Esophagus mucosa (tissue), 1 donor: ENCODE measurements around the gene LINGO4. TPM values are rescaled to one million over a fixed set of nuclear protein-coding genes. Genes with fewer than 3 reads are reported as not detected.

Source experiments
- ATAC-seq: fragments of 200-7000 bp; cut with Tn5 transposase; one replicate; pipeline ENCODE4 v1.9.1; 2020
- total RNA-seq: library from RNA; stranded (reverse); gene quantifications from one replicate; pipeline ENCODE4 v1.2.4, GENCODE V29; 2023
- donor health status: DM: yes; HTN: yes; CAD: no.

LINGO4 gene
- total RNA-seq, result not detected

- ATAC-seq, result no peak
Measured at GRCh38 chr1:151805066-151805820, at the start of gene LINGO4. Gene LINGO4, minus strand, starts transcription at chr1:151805419. Its CDS starts 2,715 bp downstream, at chr1:151802704.

- ATAC-seq, result no peak
Measured at GRCh38 chr1:151854658-151855057, 49.4 kb upstream of the LINGO4 start.

GRCh38 chr1:151853411-151853943 is 48.3 kb upstream of the LINGO4 start, which contains the start of gene THEM5:
Gene THEM5, minus strand, starts transcription at chr1:151853712. Its CDS starts 147 bp downstream, at chr1:151853565.
- ATAC-seq, result peak; percentile 42

GRCh38 chr1:151852733-151853132 is 47.5 kb upstream of the LINGO4 start:
- ATAC-seq, result peak; percentile 4

GRCh38 chr1:151851886-151852285 is 46.7 kb upstream of the LINGO4 start:
- peak; percentile 9 for ATAC-seq

- ATAC-seq, result no peak
Measured at GRCh38 chr1:151849871-151850270, 44.7 kb upstream of the LINGO4 start.

- no peak for ATAC-seq
Measured at GRCh38 chr1:151849126-151849525, 43.9 kb upstream of the LINGO4 start.

GRCh38 chr1:151847867-151848596 is 42.8 kb upstream of the LINGO4 start:
- ATAC-seq, result no peak

GRCh38 chr1:151846686-151847237 is 41.5 kb upstream of the LINGO4 start:
- ATAC-seq, result no peak

GRCh38 chr1:151846062-151846568 is 40.9 kb upstream of the LINGO4 start:
- ATAC-seq, result peak; percentile 75

GRCh38 chr1:151843398-151843797 is 38.2 kb upstream of the LINGO4 start:
- ATAC-seq, result no peak

GRCh38 chr1:151841141-151841540 is 35.9 kb upstream of the LINGO4 start:
- ATAC-seq, result no peak

GRCh38 chr1:151840421-151840820 is 35.2 kb upstream of the LINGO4 start:
- no peak for ATAC-seq

GRCh38 chr1:151839457-151840403 is 34.5 kb upstream of the LINGO4 start, which contains the start of gene C2CD4D:
Gene C2CD4D, minus strand, starts transcription at chr1:151839820. Its CDS starts 831 bp downstream, at chr1:151838989.
- ATAC-seq, result peak; percentile 66

GRCh38 chr1:151839082-151839412 is 33.8 kb upstream of the LINGO4 start:
- ATAC-seq, result no peak

GRCh38 chr1:151838222-151839081 is 33.2 kb upstream of the LINGO4 start:
- ATAC-seq, result peak; percentile 12

- ATAC-seq, result no peak
Measured at GRCh38 chr1:151837884-151838221, 32.6 kb upstream of the LINGO4 start.

GRCh38 chr1:151837197-151837596 is 32.0 kb upstream of the LINGO4 start:
- no peak for ATAC-seq

GRCh38 chr1:151835596-151835995 is 30.4 kb upstream of the LINGO4 start:
- no peak for ATAC-seq

- ATAC-seq, result no peak
Measured at GRCh38 chr1:151834239-151834638, 29.0 kb upstream of the LINGO4 start.
